ENCODE data around the gene ARHGAP6. TPM values are rescaled to one million over a fixed set of nuclear protein-coding genes. Genes with fewer than 3 reads are reported as not detected.
"Not testable (repeated sequence)": the region's sequence is repeated elsewhere in the genome, so short reads cannot be mapped to it uniquely, and the experiment has no call there.

ARHGAP6 gene
- total and polyA plus RNA-seq, 4 donors, result 5.1 to 19.5 (median 12.9) TPM

- ATAC-seq (ENCODE audit: low FRiP score) (no peak), DNase-seq (no peak)
- Histone ChIP-seq H3K4me1 (ENCODE audit: control insufficient read depth in 1 of 2, insufficient read depth in 2 of 2, low read length in 2 of 2) (peaks cover 1 to 3% of the 10 kb centered on the region in 2 donors), H3K36me3 (ENCODE audit: control insufficient read depth in 1 of 2, insufficient read depth in 2 of 2, low read length in 1 of 2) (no peaks in the 10 kb centered on the region), H3K4me3 (ENCODE audit: low read length in 2 of 2) (no peak overlapping the region), H3K27ac (ENCODE audit: low read depth in 1 of 2, low read length in 2 of 2) (no peak overlapping the region), H3K27me3 (ENCODE audit: control insufficient read depth in 1 of 2, insufficient read depth in 2 of 2, low read length in 1 of 2) (no peaks in the 10 kb centered on the region), H3K9me3 (ENCODE audit: control insufficient read depth, low read length) (no peaks in the 10 kb centered on the region)
- intact Hi-C loops (cut with DNase I), result loop anchor here (2.0 to 5.0 kb wide), 3 partner anchors 192 to 240 kb away; no protein-coding TSS in a partner anchor
These were observed 133.2 kb downstream of the ARHGAP6 start for GRCh38 chrX:11532291-11533078.

GRCh38 chrX:11531226-11531625 lies 134.5 kb downstream of the ARHGAP6 start:
- no peak overlapping the region for H3K27ac ChIP-seq (ENCODE audit: low read depth in 1 of 2, low read length in 2 of 2)
- intact Hi-C loops (cut with DNase I), result loop anchor here (2.0 to 5.0 kb wide), 4 partner anchors 150 to 386 kb away; no protein-coding TSS in a partner anchor
- DNase-seq, result no peak
- H3K9me3 ChIP-seq (ENCODE audit: control insufficient read depth, low read length), result no peaks in the 10 kb centered on the region
- 26 to 27% methylated on average over 1 of the region's 1 CpG for WGBS, 2 donors
- H3K4me1 ChIP-seq (ENCODE audit: control insufficient read depth in 1 of 2, insufficient read depth in 2 of 2, low read length in 2 of 2), result peaks cover 1 to 3% of the 10 kb centered on the region in 2 donors
- no peaks in the 10 kb centered on the region for H3K27me3 ChIP-seq (ENCODE audit: control insufficient read depth in 1 of 2, insufficient read depth in 2 of 2, low read length in 1 of 2)
- no peaks in the 10 kb centered on the region for H3K36me3 ChIP-seq (ENCODE audit: control insufficient read depth in 1 of 2, insufficient read depth in 2 of 2, low read length in 1 of 2)
- no peak overlapping the region for H3K4me3 ChIP-seq (ENCODE audit: low read length in 2 of 2)
- no peak for ATAC-seq (ENCODE audit: low FRiP score)

- intact Hi-C loops (cut with DNase I), result loop anchor here (2.0 to 5.0 kb wide), 4 partner anchors 150 to 386 kb away; no protein-coding TSS in a partner anchor
- H3K27ac ChIP-seq (ENCODE audit: low read depth in 1 of 2, low read length in 2 of 2), result no peak overlapping the region
- ATAC-seq (ENCODE audit: low FRiP score), result no peak
These were observed 135.1 kb downstream of the ARHGAP6 start for GRCh38 chrX:11530621-11531020.

GRCh38 chrX:11528623-11529022 lies 137.1 kb downstream of the ARHGAP6 start:
- WGBS, 2 donors, result 61 to 80% methylated on average over 2 of the region's 2 CpGs
- Histone ChIP-seq H3K9me3 (ENCODE audit: control insufficient read depth, low read length) (no peaks in the 10 kb centered on the region), H3K4me3 (ENCODE audit: low read length in 2 of 2) (no peak overlapping the region), H3K27ac (ENCODE audit: low read depth in 1 of 2, low read length in 2 of 2) (no peak overlapping the region), H3K4me1 (ENCODE audit: control insufficient read depth in 1 of 2, insufficient read depth in 2 of 2, low read length in 2 of 2) (peaks cover 1 to 3% of the 10 kb centered on the region in 2 donors), H3K36me3 (ENCODE audit: control insufficient read depth in 1 of 2, insufficient read depth in 2 of 2, low read length in 1 of 2) (no peaks in the 10 kb centered on the region), H3K27me3 (ENCODE audit: control insufficient read depth in 1 of 2, insufficient read depth in 2 of 2, low read length in 1 of 2) (no peaks in the 10 kb centered on the region)
- no peak for DNase-seq
- intact Hi-C loops (cut with DNase I), result loop anchor here in 1 of 2 donors (10.0 kb wide), 1 partner anchor 1344 kb away; no protein-coding TSS in a partner anchor
- ATAC-seq (ENCODE audit: low FRiP score), result no peak

More at GRCh38 chrX:11530621-11531020, 135.1 kb downstream of the ARHGAP6 start:
- Histone ChIP-seq H3K9me3 (ENCODE audit: control insufficient read depth, low read length) (no peaks in the 10 kb centered on the region), H3K36me3 (ENCODE audit: control insufficient read depth in 1 of 2, insufficient read depth in 2 of 2, low read length in 1 of 2) (no peaks in the 10 kb centered on the region), H3K27me3 (ENCODE audit: control insufficient read depth in 1 of 2, insufficient read depth in 2 of 2, low read length in 1 of 2) (no peaks in the 10 kb centered on the region), H3K4me1 (ENCODE audit: control insufficient read depth in 1 of 2, insufficient read depth in 2 of 2, low read length in 2 of 2) (peaks cover 1 to 3% of the 10 kb centered on the region in 2 donors), H3K4me3 (ENCODE audit: low read length in 2 of 2) (no peak overlapping the region)
- DNase-seq, result no peak
- WGBS, 2 donors, result 33 to 38% methylated on average over 3 of the region's 3 CpGs

- 95 to 97% methylated on average over 2 of the region's 2 CpGs for WGBS, 2 donors
- DNase-seq, result no peak
These were observed 140.0 kb downstream of the ARHGAP6 start for GRCh38 chrX:11525685-11526084.

GRCh38 chrX:11519234-11519633 lies 146.5 kb downstream of the ARHGAP6 start:
- ATAC-seq (ENCODE audit: low FRiP score); DNase-seq; H3K4me1 ChIP-seq (ENCODE audit: control insufficient read depth in 1 of 2, insufficient read depth in 2 of 2, low read length in 2 of 2); H3K9me3 ChIP-seq (ENCODE audit: control insufficient read depth, low read length); intact Hi-C loops (cut with DNase I); H3K27me3 ChIP-seq (ENCODE audit: control insufficient read depth in 1 of 2, insufficient read depth in 2 of 2, low read length in 1 of 2); H3K27ac ChIP-seq (ENCODE audit: low read depth in 1 of 2, low read length in 2 of 2); H3K4me3 ChIP-seq (ENCODE audit: low read length in 2 of 2); H3K36me3 ChIP-seq (ENCODE audit: control insufficient read depth in 1 of 2, insufficient read depth in 2 of 2, low read length in 1 of 2): not testable (repeated sequence)
- WGBS, 2 donors, result 100% methylated on average over 1 of the region's 1 CpG

More at GRCh38 chrX:11525685-11526084, 140.0 kb downstream of the ARHGAP6 start:
- intact Hi-C loops (cut with DNase I), result loop anchor here in 1 of 2 donors (10.0 kb wide), 1 partner anchor 1341 kb away; no protein-coding TSS in a partner anchor
- no peaks in the 10 kb centered on the region for H3K27me3 ChIP-seq (ENCODE audit: control insufficient read depth in 1 of 2, insufficient read depth in 2 of 2, low read length in 1 of 2)
- no peak for ATAC-seq (ENCODE audit: low FRiP score)
- no peaks in the 10 kb centered on the region for H3K9me3 ChIP-seq (ENCODE audit: control insufficient read depth, low read length)
- no peak overlapping the region for H3K27ac ChIP-seq (ENCODE audit: low read depth in 1 of 2, low read length in 2 of 2)
- peaks cover 1 to 3% of the 10 kb centered on the region in 2 donors for H3K4me1 ChIP-seq (ENCODE audit: control insufficient read depth in 1 of 2, insufficient read depth in 2 of 2, low read length in 2 of 2)
- H3K4me3 ChIP-seq (ENCODE audit: low read length in 2 of 2), result no peak overlapping the region
- H3K36me3 ChIP-seq (ENCODE audit: control insufficient read depth in 1 of 2, insufficient read depth in 2 of 2, low read length in 1 of 2), result no peaks in the 10 kb centered on the region

- ATAC-seq (ENCODE audit: low FRiP score) (no peak), DNase-seq (no peak)
- H3K27ac ChIP-seq (ENCODE audit: low read depth in 1 of 2, low read length in 2 of 2), result no peak overlapping the region
- no peak overlapping the region for H3K4me3 ChIP-seq (ENCODE audit: low read length in 2 of 2)
- no peaks in the 10 kb centered on the region for H3K27me3 ChIP-seq (ENCODE audit: control insufficient read depth in 1 of 2, insufficient read depth in 2 of 2, low read length in 1 of 2)
- no peaks in the 10 kb centered on the region for H3K36me3 ChIP-seq (ENCODE audit: control insufficient read depth in 1 of 2, insufficient read depth in 2 of 2, low read length in 1 of 2)
- H3K9me3 ChIP-seq (ENCODE audit: control insufficient read depth, low read length), result no peaks in the 10 kb centered on the region
- H3K4me1 ChIP-seq (ENCODE audit: control insufficient read depth in 1 of 2, insufficient read depth in 2 of 2, low read length in 2 of 2), result no peaks in the 10 kb centered on the region
- intact Hi-C loops (cut with DNase I), result no loop called here
- 25 to 48% methylated on average over 3 of the region's 3 CpGs for WGBS, 2 donors
These were observed 155.9 kb downstream of the ARHGAP6 start for GRCh38 chrX:11509786-11510185.

GRCh38 chrX:11504234-11504633 lies 161.5 kb downstream of the ARHGAP6 start:
- Histone ChIP-seq H3K9me3 (ENCODE audit: control insufficient read depth, low read length) (no peaks in the 10 kb centered on the region), H3K27me3 (ENCODE audit: control insufficient read depth in 1 of 2, insufficient read depth in 2 of 2, low read length in 1 of 2) (no peaks in the 10 kb centered on the region), H3K36me3 (ENCODE audit: control insufficient read depth in 1 of 2, insufficient read depth in 2 of 2, low read length in 1 of 2) (no peaks in the 10 kb centered on the region), H3K4me3 (ENCODE audit: low read length in 2 of 2) (no peak overlapping the region), H3K4me1 (ENCODE audit: control insufficient read depth in 1 of 2, insufficient read depth in 2 of 2, low read length in 2 of 2) (no peaks in the 10 kb centered on the region), H3K27ac (ENCODE audit: low read depth in 1 of 2, low read length in 2 of 2) (no peak overlapping the region)
- no peak for DNase-seq
- ATAC-seq (ENCODE audit: low FRiP score), result no peak
- intact Hi-C loops (cut with DNase I), result no loop called here
- WGBS, 2 donors, result 37 to 42% methylated on average over 2 of the region's 2 CpGs
